ENCODE results near the gene KPTN.

KPTN gene

GRCh38 chr19:47509170-47509847 lies 25.3 kb upstream of the KPTN start:
- DNase-seq: no peak

GRCh38 chr19:47508721-47509120 lies 24.7 kb upstream of the KPTN start:
- DNase-seq: no peak

- peak in 24 of 58 donors; percentile 14 to 70 (median 34) for DNase-seq
These were observed 24.0 kb upstream of the KPTN start for GRCh38 chr19:47507924-47508553.

- peak in 33 of 58 donors; percentile 24 to 88 (median 51) for DNase-seq
These were observed 23.0 kb upstream of the KPTN start for GRCh38 chr19:47507012-47507411.

- no peak for DNase-seq
These were observed 22.4 kb upstream of the KPTN start for GRCh38 chr19:47506459-47506858.

GRCh38 chr19:47505506-47505905 lies 21.5 kb upstream of the KPTN start:
- no peak for DNase-seq

GRCh38 chr19:47503826-47504150 lies 19.8 kb upstream of the KPTN start:
- DNase-seq: no peak

- no peak for DNase-seq
These were observed 19.3 kb upstream of the KPTN start for GRCh38 chr19:47503130-47503825.

- peak in 7 of 58 donors; percentile 14 to 49 (median 30) for DNase-seq
These were observed 16.1 kb upstream of the KPTN start for GRCh38 chr19:47499863-47500830.

- no peak for DNase-seq
These were observed 15.4 kb upstream of the KPTN start for GRCh38 chr19:47499371-47499770.

GRCh38 chr19:47498561-47498960 lies 14.5 kb upstream of the KPTN start:
- DNase-seq: no peak

- DNase-seq: no peak
These were observed 14.0 kb upstream of the KPTN start for GRCh38 chr19:47497821-47498520.

GRCh38 chr19:47497050-47497766 lies 13.2 kb upstream of the KPTN start:
- peak in 23 of 58 donors; percentile 13 to 67 (median 29) for DNase-seq

- peak in 30 of 58 donors; percentile 15 to 64 (median 40) for DNase-seq
These were observed 11.7 kb upstream of the KPTN start for GRCh38 chr19:47495478-47496372.

GRCh38 chr19:47494729-47495128 lies 10.7 kb upstream of the KPTN start:
- DNase-seq: no peak

GRCh38 chr19:47494211-47494547 lies 10.2 kb upstream of the KPTN start:
- no peak for DNase-seq

GRCh38 chr19:47493378-47494210 lies 9.6 kb upstream of the KPTN start:
- no peak for DNase-seq

Measured in anterior cingulate cortex (tissue), 58 donors.